OCI-LY1 (cell line): ENCODE measurements around the gene TRIP12.
A peak's percentile ranks its signal among the peaks of the same experiment; 100 is the strongest.

Experiments
- H2AFZ ChIP-seq: fragments of 200-600 bp; sonication (generic), shearing (Covaris generic); 2 replicates; pipeline ENCODE4 v1.6.0; 2014; ENCODE audit warnings: antibody characterized with exemption, mild to moderate bottlenecking, low read length
- H3F3A ChIP-seq: fragments of 200-600 bp; sonication (generic), shearing (Covaris generic); 2 replicates; pipeline ENCODE4 v1.6.0; 2014; ENCODE audit warnings: mild to moderate bottlenecking, antibody characterized with exemption, low read length, moderate library complexity; ENCODE audit not compliant: insufficient read depth
- H3K27ac ChIP-seq: fragments of 200-600 bp; sonication (generic); 2 replicates; pipeline ENCODE4 v1.5.1; 2014; ENCODE audit warnings: low read length, mixed run types, mild to moderate bottlenecking, low read depth; ENCODE audit not compliant: poor library complexity, severe bottlenecking
- H3K27me3 ChIP-seq: fragments of 200-600 bp; sonication (generic); 2 replicates; pipeline ENCODE4 v1.6.0; 2014; ENCODE audit warnings: antibody characterized with exemption, mild to moderate bottlenecking, low read length, moderate library complexity; ENCODE audit not compliant: insufficient read depth
- H3K36me3 ChIP-seq: fragments of 200-600 bp; sonication (generic); 2 replicates; pipeline ENCODE4 v1.6.1; 2014; ENCODE audit warnings: mild to moderate bottlenecking, antibody characterized with exemption, low read length, moderate library complexity, mixed read lengths; ENCODE audit not compliant: insufficient read depth
- H3K4me1 ChIP-seq: fragments of 200-600 bp; sonication (generic); 2 replicates; pipeline ENCODE4 v1.5.1; 2014; ENCODE audit warnings: mild to moderate bottlenecking, low read length, moderate library complexity; ENCODE audit not compliant: insufficient read depth, severe bottlenecking
- H3K4me2 ChIP-seq: fragments of 200-600 bp; sonication (generic), shearing (Covaris generic); 2 replicates; pipeline ENCODE4 v1.6.1; 2014; ENCODE audit warnings: low read length
- H3K4me3 ChIP-seq: fragments of 200-600 bp; sonication (generic); 2 replicates; pipeline ENCODE4 v1.5.1; 2014; ENCODE audit warnings: low read length, low read depth, mild to moderate bottlenecking, mixed read lengths; ENCODE audit not compliant: poor library complexity, severe bottlenecking
- H3K79me2 ChIP-seq: fragments of 200-600 bp; shearing (Covaris generic); 2 replicates; pipeline ENCODE4 v1.6.1; 2016; ENCODE audit warnings: mixed run types, low read length, mixed read lengths; ENCODE audit not compliant: insufficient read depth
- H3K9ac ChIP-seq: fragments of 200-600 bp; sonication (generic), shearing (Covaris generic); 2 replicates; pipeline ENCODE4 v1.6.1; 2014; ENCODE audit warnings: mild to moderate bottlenecking, low read length, mixed read lengths
- H3K9me2 ChIP-seq: fragments of 200-600 bp; sonication (generic), shearing (Covaris generic); 2 replicates; pipeline ENCODE4 v1.6.1; 2014; ENCODE audit warnings: low read depth, mild to moderate bottlenecking, low read length, mixed read lengths
- H3K9me3 ChIP-seq: fragments of 200-600 bp; shearing (Covaris generic); 2 replicates; pipeline ENCODE4 v1.6.1; 2014; ENCODE audit warnings: low read length, mixed read lengths
- H4K20me1 ChIP-seq: fragments of 200-600 bp; sonication (generic), shearing (Covaris generic); 2 replicates; pipeline ENCODE4 v1.6.0; 2016; ENCODE audit warnings: mild to moderate bottlenecking, low read length; ENCODE audit not compliant: insufficient read depth
- EZH2 ChIP-seq: fragments of 200-600 bp; sonication (generic), shearing (Covaris generic); IDR thresholded peaks from 2 replicates; pipeline ENCODE4 v1.8.0; 2017; ENCODE audit warnings: borderline replicate concordance, mixed run types, mild to moderate bottlenecking, antibody characterized with exemption, low read length, moderate library complexity, mixed read lengths
- TF ChIP-seq, protein P1 (sequence below): fragments of 200-600 bp; sonication (generic), shearing (Covaris generic); IDR thresholded peaks from 2 replicates; pipeline ENCODE4 v1.5.1; 2017; ENCODE audit warnings: mild to moderate bottlenecking, antibody characterized with exemption, low read length, moderate library complexity, mixed read lengths

TRIP12 gene

GRCh38 chr2:229719926-229720647 lies 201.7 kb downstream of the TRIP12 start:
- no peaks in the 10 kb centered on the region for H3K4me1 ChIP-seq
- H2AFZ ChIP-seq, result no peak overlapping the region
- H3K27ac ChIP-seq, result no peak overlapping the region
- no peaks in the 10 kb centered on the region for H3K27me3 ChIP-seq
- no peaks in the 10 kb centered on the region for H4K20me1 ChIP-seq
- no peaks in the 10 kb centered on the region for H3K9me2 ChIP-seq
- no peak overlapping the region for H3K4me2 ChIP-seq
- H3K36me3 ChIP-seq, result no peaks in the 10 kb centered on the region
- H3K4me3 ChIP-seq, result no peak overlapping the region
- no peak overlapping the region for H3K9ac ChIP-seq
- no peaks in the 10 kb centered on the region for H3F3A ChIP-seq
- H3K79me2 ChIP-seq, result no peaks in the 10 kb centered on the region
- no peaks in the 10 kb centered on the region for H3K9me3 ChIP-seq
- TF ChIP-seq, protein P1, sequence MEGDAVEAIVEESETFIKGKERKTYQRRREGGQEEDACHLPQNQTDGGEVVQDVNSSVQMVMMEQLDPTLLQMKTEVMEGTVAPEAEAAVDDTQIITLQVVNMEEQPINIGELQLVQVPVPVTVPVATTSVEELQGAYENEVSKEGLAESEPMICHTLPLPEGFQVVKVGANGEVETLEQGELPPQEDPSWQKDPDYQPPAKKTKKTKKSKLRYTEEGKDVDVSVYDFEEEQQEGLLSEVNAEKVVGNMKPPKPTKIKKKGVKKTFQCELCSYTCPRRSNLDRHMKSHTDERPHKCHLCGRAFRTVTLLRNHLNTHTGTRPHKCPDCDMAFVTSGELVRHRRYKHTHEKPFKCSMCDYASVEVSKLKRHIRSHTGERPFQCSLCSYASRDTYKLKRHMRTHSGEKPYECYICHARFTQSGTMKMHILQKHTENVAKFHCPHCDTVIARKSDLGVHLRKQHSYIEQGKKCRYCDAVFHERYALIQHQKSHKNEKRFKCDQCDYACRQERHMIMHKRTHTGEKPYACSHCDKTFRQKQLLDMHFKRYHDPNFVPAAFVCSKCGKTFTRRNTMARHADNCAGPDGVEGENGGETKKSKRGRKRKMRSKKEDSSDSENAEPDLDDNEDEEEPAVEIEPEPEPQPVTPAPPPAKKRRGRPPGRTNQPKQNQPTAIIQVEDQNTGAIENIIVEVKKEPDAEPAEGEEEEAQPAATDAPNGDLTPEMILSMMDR, result no peak
- TF ChIP-seq EZH2, result no peak

DNA sequence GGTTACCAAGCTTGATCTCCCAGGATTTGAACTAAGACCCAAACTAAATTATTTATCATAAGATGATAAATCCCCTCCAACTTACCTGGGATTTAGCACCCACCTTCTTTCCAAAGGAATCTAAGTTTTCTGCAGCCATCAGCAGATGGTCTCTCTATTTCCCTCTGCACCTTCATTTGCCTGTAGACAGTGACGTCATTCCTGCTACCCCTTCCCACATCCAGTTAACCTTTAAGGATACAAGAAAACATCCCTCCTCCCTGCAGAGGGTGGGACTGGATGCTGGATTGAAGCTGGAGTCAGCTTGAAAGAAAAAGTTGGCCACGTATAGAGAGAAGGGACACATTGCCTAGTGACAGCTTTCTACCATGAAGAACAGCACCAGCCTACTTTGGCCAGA lies 203.8 kb downstream of the TRIP12 start:
- Histone ChIP-seq H2AFZ (no peak overlapping the region), H3K79me2 (no peaks in the 10 kb centered on the region), H4K20me1 (no peaks in the 10 kb centered on the region), H3K9me3 (no peaks in the 10 kb centered on the region), H3F3A (no peaks in the 10 kb centered on the region), H3K4me2 (no peak overlapping the region), H3K27me3 (no peaks in the 10 kb centered on the region; the same call in 1 of the 2 replicates), H3K27ac (no peak overlapping the region), H3K9ac (no peak overlapping the region), H3K4me3 (no peak overlapping the region), H3K4me1 (peaks cover 4% of the 10 kb centered on the region), H3K9me2 (no peaks in the 10 kb centered on the region), H3K36me3 (no peaks in the 10 kb centered on the region)
- no peak for TF ChIP-seq EZH2
- TF ChIP-seq, protein P1, result no peak

- no peak overlapping the region for H3K4me3 ChIP-seq
- TF ChIP-seq EZH2, result no peak
- TF ChIP-seq, protein P1, result peak; percentile 68
- H3K9me3 ChIP-seq, result no peaks in the 10 kb centered on the region
- no peak overlapping the region for H3K9ac ChIP-seq
- no peaks in the 10 kb centered on the region for H3K79me2 ChIP-seq
- H3F3A ChIP-seq, result no peaks in the 10 kb centered on the region
- no peak overlapping the region for H3K27ac ChIP-seq
- H4K20me1 ChIP-seq, result no peaks in the 10 kb centered on the region
- H3K4me2 ChIP-seq, result no peak overlapping the region
- peaks cover 4% of the 10 kb centered on the region for H3K4me1 ChIP-seq
- no peaks in the 10 kb centered on the region for H3K36me3 ChIP-seq
- H3K27me3 ChIP-seq, result peaks cover 5% of the 10 kb centered on the region; the same call in 1 of the 2 replicates
- no peaks in the 10 kb centered on the region for H3K9me2 ChIP-seq
- H2AFZ ChIP-seq, result no peak overlapping the region
Measured at GRCh38 chr2:229715895-229716507, 205.8 kb downstream of the TRIP12 start.
